Measurements from ENCODE around the gene PTH2.

GRCh38 chr19:49441960-49442350 lies 18.7 kb upstream of the PTH2 start:
- TF ChIP-seq CTCF (conservative IDR thresholded peaks at IDR 0.05 in 1 of 2, IDR thresholded peaks at IDR 0.05 in 1 of 2; ENCODE audit: extremely low read depth in 1 of 2, insufficient read depth in 1 of 2, low read depth in 1 of 2, low read length in 2 of 2) = no peak
- no peak for TF ChIP-seq EZH2 (IDR thresholded peaks at IDR 0.05; ENCODE audit: borderline replicate concordance, low read length)

Measured in mammary epithelial cell (primary cell).